GM13977 (cell line): Measurements from ENCODE around the gene HTD2.

ENCODE experiments used
- DNase-seq: peaks from one replicate; pipeline ENCODE4 v3.0.0; 2012; ENCODE audit warnings: low spot score
- CTCF ChIP-seq: IDR thresholded peaks from 2 replicates; pipeline ENCODE4 v1.5.1; 2012; ENCODE audit warnings: mild to moderate bottlenecking, control low read depth; ENCODE audit not compliant: insufficient read depth; ENCODE audit errors: extremely low read depth, missing control alignments
- in situ Hi-C: fragments of 300-500 bp; cut with MboI; formaldehyde crosslinking; loops from one replicate; pipeline ENCODE4 v1.12.0; 2022; ENCODE audit warnings: low sequenced_read_pairs, low pct_unique_long_range_greater_than_20kb, mixed read lengths, inconsistent platforms; ENCODE audit not compliant: unreplicated experiment

Gene HTD2

GRCh38 chr3:58331593-58332152 lies 25.4 kb downstream of the HTD2 start:
- in situ Hi-C loops: loop anchor here (10.0 kb wide), 1 partner anchor 83 kb away; no protein-coding TSS in a partner anchor
- TF ChIP-seq CTCF: no peak
- DNase-seq: no peak

DNA sequence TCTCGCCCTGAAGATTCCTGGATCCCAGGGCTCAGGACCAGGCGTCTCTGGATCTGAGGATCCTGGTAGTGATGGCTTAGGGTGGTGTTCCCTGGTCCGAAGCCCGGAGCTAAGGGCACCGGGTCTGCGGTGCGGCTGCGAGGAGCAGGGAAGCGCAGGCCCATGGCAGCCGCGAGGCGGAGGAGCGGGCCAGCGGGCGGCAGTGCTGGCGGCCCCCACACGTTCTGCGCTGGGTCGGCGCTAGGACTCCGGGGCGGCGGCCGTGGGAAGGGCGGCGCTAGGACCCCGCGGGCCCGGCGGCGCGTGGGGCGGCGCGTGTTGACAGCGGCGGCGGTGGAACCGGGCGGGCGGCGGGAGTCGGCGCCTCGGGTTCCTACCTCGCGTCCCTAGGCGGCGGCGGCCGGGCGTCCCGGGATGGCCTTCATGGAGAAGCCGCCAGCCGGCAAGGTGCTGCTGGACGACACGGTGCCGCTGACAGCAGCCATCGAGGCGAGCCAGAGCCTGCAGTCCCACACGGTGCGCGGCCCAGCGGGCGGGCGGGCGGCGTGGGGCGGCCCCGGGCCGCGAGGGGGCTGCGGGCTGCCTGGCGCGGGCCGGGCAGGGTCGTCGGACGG lies 26.4 kb downstream of the HTD2 start, which contains the start of gene PXK:
Gene PXK (plus strand): TSS at position 318 of the 614 bp plus-strand sequence. CDS start 97 bp downstream, at position 415.
- in situ Hi-C loops: loop anchor here (10.0 kb wide), 1 partner anchor 82 kb away; no protein-coding TSS in a partner anchor
- peak; percentile 46 for TF ChIP-seq CTCF

DNA sequence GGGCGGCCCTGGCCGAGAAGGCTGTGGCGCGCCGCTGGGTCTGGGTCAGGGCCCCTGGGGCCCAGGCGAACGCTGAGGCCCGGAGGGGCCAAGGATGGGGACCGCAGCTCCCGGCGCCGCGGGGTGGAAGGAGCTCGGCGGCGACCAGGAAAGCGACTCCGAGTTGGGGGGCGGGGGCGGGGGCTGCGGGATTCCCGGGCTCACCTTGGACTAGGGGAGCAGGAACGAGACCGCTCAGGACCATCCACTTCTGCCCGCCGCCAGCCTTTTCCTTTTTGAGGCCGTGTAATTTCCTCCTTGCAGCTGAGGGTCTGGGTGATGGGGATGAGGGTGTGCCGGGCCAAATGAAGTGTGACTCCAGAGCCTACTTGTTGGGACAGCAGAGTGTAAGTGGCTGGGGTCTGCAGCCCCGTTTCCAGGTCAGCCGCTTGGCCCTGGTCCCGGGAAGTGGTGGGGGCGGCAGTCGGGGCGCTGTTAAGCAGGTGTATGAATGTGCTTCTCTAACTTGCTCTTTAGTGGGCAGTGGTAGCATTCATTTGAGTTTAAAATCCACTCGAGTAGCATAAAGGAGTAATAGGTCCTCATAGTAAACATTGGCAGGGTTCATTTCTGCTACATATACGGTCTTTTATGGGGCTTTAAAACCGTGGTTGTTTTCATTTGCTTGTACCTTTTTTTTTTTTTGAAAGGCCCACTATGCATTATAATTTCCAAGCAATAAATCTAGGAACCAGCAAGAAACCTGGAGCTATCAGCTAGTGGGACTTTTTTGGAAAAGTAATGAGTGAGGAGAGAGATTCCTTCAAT lies 27.1 kb downstream of the HTD2 start:
- peak; percentile 63 for TF ChIP-seq CTCF
- DNase-seq: peak; percentile 73
- in situ Hi-C loops: loop anchor here (10.0 kb wide), 1 partner anchor 81 kb away; no protein-coding TSS in a partner anchor

More for the DNA sequence above, 26.4 kb downstream of the HTD2 start, which contains the start of gene PXK:
- DNase-seq: peak; percentile 88

DNA sequence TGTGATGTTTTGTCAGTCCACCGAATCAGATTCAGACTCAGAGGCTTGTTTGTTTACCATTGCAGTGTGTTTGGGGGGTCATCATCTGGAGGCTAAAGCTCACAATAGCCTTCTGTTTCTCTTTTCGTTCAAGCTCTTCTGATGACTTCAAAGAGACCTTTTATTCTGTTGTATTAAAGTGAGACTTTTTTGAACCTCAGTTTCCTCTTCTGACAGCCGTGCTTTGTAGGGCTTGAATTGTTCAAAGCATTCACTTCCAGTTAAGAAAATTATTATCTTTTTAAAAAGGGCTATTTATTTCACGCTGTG lies 27.6 kb downstream of the HTD2 start:
- no peak for DNase-seq
- in situ Hi-C loops: loop anchor here (10.0 kb wide), 1 partner anchor 81 kb away; no protein-coding TSS in a partner anchor
- no peak for TF ChIP-seq CTCF

- no peak for TF ChIP-seq CTCF
- no peak for DNase-seq
- in situ Hi-C loops: loop anchor here (10.0 kb wide), 1 partner anchor 80 kb away; no protein-coding TSS in a partner anchor
Measured at GRCh38 chr3:58334506-58334884, 28.2 kb downstream of the HTD2 start.

DNA sequence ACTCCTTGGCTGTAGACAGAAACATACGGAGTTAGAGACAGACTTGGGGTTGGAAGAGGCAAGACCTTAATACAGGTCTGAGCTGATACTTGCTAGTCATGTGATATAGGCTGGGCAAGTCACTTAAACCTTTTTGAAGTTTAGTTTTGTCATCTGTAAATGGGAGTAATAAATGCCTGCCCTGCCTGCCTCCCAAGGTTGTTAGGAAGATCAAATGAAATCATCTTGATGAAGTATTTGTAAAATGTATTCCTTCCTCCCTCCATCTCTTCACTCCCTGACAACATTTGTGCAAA lies 29.3 kb downstream of the HTD2 start:
- TF ChIP-seq CTCF: no peak
- no peak for DNase-seq
- in situ Hi-C loops: loop anchor here (10.0 kb wide), 1 partner anchor 79 kb away; no protein-coding TSS in a partner anchor
